NCI-H748 (cell line): ENCODE data around the gene MAP3K9.
"Not testable (repeated sequence)": the region's sequence is repeated elsewhere in the genome, so short reads cannot be mapped to it uniquely, and the experiment has no call there.

ENCODE experiments used
- DNase-seq: peaks from one replicate; lab custom pipeline; 2025; ENCODE audit not compliant: unreplicated experiment; lab: John Stamatoyannopoulos, UW

MAP3K9 gene

GRCh38 chr14:70809225-70810219 is at the start of gene MAP3K9:
Gene MAP3K9, minus strand, starts transcription at chr14:70809513. Its CDS starts 342 bp downstream, at chr14:70809171.
- DNase-seq: peak; percentile 99

GRCh38 chr14:70858641-70859040 is 49.3 kb upstream of the MAP3K9 start:
- peak; percentile 5 for DNase-seq

GRCh38 chr14:70857496-70857890 is 48.2 kb upstream of the MAP3K9 start:
- DNase-seq: no peak

GRCh38 chr14:70856851-70857495 is 47.7 kb upstream of the MAP3K9 start:
- DNase-seq: no peak

- DNase-seq: no peak
These were observed 46.2 kb upstream of the MAP3K9 start for GRCh38 chr14:70855486-70855885.

- DNase-seq: not testable (repeated sequence)
These were observed 44.3 kb upstream of the MAP3K9 start for GRCh38 chr14:70853658-70854057.

- DNase-seq: no peak
These were observed 38.2 kb upstream of the MAP3K9 start for GRCh38 chr14:70847406-70848090.

GRCh38 chr14:70845601-70846000 is 36.3 kb upstream of the MAP3K9 start:
- no peak for DNase-seq

- DNase-seq: no peak
These were observed 33.6 kb upstream of the MAP3K9 start for GRCh38 chr14:70842851-70843462.

GRCh38 chr14:70838076-70838475 is 28.8 kb upstream of the MAP3K9 start:
- DNase-seq: no peak

GRCh38 chr14:70836946-70837345 is 27.6 kb upstream of the MAP3K9 start:
- DNase-seq: no peak

GRCh38 chr14:70833884-70834283 is 24.6 kb upstream of the MAP3K9 start:
- no peak for DNase-seq

- no peak for DNase-seq
These were observed 23.4 kb upstream of the MAP3K9 start for GRCh38 chr14:70832561-70833305.

- no peak for DNase-seq
These were observed 21.9 kb upstream of the MAP3K9 start for GRCh38 chr14:70830998-70831781.

GRCh38 chr14:70828188-70828587 is 18.9 kb upstream of the MAP3K9 start:
- DNase-seq: no peak

- no peak for DNase-seq
These were observed 18.4 kb upstream of the MAP3K9 start for GRCh38 chr14:70827752-70828151.

GRCh38 chr14:70827347-70827746 is 18.0 kb upstream of the MAP3K9 start:
- DNase-seq: no peak

GRCh38 chr14:70823281-70823680 is 14.0 kb upstream of the MAP3K9 start:
- DNase-seq: no peak

- DNase-seq: peak; percentile 77
These were observed 13.3 kb upstream of the MAP3K9 start for GRCh38 chr14:70822530-70823185.
